Mesodermal cell (in vitro differentiated cells): ENCODE data around the gene LAGE3.

ENCODE experiments used
- H3K27ac ChIP-seq: 2 replicates; pipeline ENCODE4 v1.7.0; 2013; ENCODE audit warnings: mild to moderate bottlenecking, low read depth, low read length, moderate library complexity; ENCODE audit not compliant: severe bottlenecking
- H3K36me3 ChIP-seq: 2 replicates; pipeline ENCODE4 v1.7.1; 2013; ENCODE audit warnings: mild to moderate bottlenecking, low read length, moderate library complexity; ENCODE audit not compliant: control insufficient read depth, insufficient read depth
- H3K4me1 ChIP-seq: one replicate; pipeline ENCODE4 v1.7.1; 2013; ENCODE audit warnings: mild to moderate bottlenecking, low read length; ENCODE audit not compliant: insufficient read depth, control insufficient read depth, poor library complexity, severe bottlenecking
- H3K4me3 ChIP-seq: 2 replicates; pipeline ENCODE4 v1.7.0; 2013; ENCODE audit warnings: low read length, control low read depth, mild to moderate bottlenecking; ENCODE audit not compliant: insufficient read depth, poor library complexity, severe bottlenecking; ENCODE audit errors: extremely low read depth
- H3K9me3 ChIP-seq: 2 replicates; pipeline ENCODE4 v1.7.1; 2013; ENCODE audit warnings: mild to moderate bottlenecking, low read length, moderate library complexity; ENCODE audit not compliant: control insufficient read depth
- WGBS, 2 experiments: methylation state at CpG; one replicate each; pipeline ENCODE4 v1.1.5; 2013; ENCODE audit warnings: missing lambda C conversion rate in 2 of 2; ENCODE audit not compliant: insufficient coverage in 2 of 2; 5-methylcytosine and 5-hydroxymethylcytosine counted together

The LAGE3 gene

DNA sequence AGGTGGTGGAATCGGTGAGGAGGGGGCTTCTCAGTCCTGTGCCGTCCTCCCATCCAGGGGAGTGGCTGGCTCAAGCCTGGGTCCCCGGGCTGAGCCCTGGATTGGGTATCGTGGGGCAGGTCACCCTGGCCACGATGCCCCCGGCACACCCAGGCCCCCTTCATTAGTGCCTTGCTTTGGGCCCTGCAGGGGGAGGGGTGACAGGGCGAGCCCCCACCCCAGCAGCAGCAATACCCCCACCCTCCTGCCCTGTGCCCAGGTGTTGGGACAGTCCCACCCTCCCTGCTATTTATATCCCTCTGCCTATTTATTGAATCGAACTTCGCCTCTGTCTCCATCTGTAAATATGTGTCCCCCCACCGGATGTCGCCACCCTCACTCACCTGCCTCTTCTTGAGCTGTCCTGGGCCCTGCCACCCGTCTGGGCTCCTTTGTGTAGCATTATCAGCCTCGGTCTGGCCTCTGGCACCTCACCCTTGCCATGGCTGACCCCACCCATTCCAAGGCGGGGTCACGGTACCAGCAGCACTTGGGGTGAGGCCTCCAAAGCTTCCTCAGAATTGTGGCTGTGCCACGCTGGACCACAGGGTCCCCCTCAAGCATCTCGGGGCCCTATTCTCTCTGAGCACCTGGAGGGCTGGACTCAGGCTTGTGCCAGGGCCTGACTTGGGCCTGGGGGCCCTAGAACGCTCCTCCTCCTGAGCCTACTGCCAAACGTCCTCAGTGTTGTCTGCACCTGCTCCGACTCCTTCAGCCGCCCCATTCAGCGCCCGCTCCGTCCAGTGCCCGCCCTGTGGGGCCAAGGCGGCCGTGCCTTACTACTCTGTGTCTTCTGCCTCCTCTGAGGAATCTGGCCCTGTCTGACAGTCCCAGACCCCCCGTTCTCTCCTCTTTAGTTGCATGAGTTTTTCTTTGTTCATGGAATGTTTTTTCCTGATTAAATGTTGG, 6.1 kb downstream of the LAGE3 start:
- Histone ChIP-seq H3K4me3 (no peak overlapping the region), H3K9me3 (no peaks in the 10 kb centered on the region), H3K36me3 (peaks cover 29% of the 10 kb centered on the region), H3K4me1 (no peaks in the 10 kb centered on the region), H3K27ac (no peak overlapping the region)
- 91 to 93% methylated on average over 16 to 17 of the region's 28 CpGs for WGBS, 2 experiments

DNA sequence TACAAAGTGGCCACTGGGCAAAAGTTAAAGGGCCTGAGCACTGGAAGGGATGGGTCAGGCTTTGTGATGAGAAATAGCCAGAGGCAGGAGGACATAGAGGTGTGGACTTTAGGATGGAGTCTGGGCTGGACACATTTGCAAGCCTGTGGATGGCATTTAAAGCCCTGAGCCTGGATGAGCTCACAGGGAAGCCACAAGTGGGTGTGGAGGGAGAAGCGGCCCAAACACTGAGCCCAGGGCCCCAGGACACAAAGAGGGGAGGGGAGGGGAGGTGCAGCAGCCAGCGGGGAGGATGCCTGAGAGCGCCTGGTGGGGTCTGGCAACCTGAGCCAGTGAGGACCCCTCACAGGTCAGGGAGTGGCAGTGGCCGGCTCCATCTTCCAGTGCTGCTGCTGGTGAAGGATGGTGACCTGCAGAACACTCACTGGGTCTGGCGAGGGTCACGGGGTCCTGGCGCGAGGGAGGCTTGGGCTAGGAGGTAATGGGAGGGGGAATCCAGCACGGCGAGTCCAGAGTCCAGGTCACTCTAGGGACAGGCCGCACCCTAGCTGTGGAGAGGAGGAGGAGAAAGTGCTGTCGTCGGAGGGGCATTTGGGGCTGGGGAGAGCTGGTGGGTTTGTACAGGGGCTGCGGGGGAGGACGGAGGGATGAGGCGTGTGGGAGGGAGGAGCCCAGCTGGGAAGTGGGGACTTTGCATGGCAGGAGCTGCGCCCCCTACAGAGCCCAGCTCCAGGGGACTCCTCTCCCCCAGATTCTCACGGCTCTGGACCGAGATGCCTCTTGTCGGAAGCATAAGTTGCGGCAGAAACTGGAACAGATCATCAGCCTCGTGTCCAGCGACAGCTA, 7.0 kb downstream of the LAGE3 start:
- peaks cover 29% of the 10 kb centered on the region for H3K36me3 ChIP-seq

GRCh38 chrX:154470914-154471568, 8.0 kb downstream of the LAGE3 start:
- H3K27ac ChIP-seq = no peak overlapping the region
- H3K36me3 ChIP-seq = peaks cover 32% of the 10 kb centered on the region
- WGBS, 2 experiments = 95 to 99% methylated on average over 14 to 16 of the region's 23 CpGs
- H3K4me1 ChIP-seq = no peaks in the 10 kb centered on the region
- no peak overlapping the region for H3K4me3 ChIP-seq
- no peaks in the 10 kb centered on the region for H3K9me3 ChIP-seq

More for the DNA sequence above, 7.0 kb downstream of the LAGE3 start:
- 83 to 88% methylated on average over 1 of the region's 23 CpGs for WGBS, 2 experiments
- Histone ChIP-seq H3K4me3 (no peak overlapping the region), H3K9me3 (no peaks in the 10 kb centered on the region), H3K27ac (no peak overlapping the region), H3K4me1 (no peaks in the 10 kb centered on the region)

DNA sequence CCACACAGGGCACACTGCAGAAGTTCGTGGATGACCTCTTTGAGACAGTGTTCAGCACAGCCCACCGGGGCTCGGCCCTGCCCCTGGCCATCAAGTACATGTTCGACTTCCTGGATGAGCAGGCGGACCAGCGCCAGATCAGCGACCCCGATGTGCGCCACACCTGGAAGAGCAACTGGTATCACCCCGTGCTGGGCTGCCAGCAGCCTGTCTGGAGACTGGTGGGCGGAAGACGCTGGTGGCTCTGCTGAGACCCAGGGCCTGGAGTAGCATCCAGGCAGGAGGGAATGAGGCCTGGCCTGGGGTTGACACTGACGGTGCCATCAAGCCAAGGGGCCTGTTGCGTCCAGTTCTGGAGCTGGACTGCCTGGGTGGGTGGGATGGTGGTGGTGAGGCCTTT, 8.6 kb downstream of the LAGE3 start:
- WGBS, 2 experiments = 94 to 97% methylated on average over 11 to 12 of the region's 14 CpGs
- H3K36me3 ChIP-seq = peaks cover 32% of the 10 kb centered on the region
- no peaks in the 10 kb centered on the region for H3K9me3 ChIP-seq
- no peak overlapping the region for H3K4me3 ChIP-seq
- no peaks in the 10 kb centered on the region for H3K4me1 ChIP-seq
- no peak overlapping the region for H3K27ac ChIP-seq

GRCh38 chrX:154469880-154470279, 9.2 kb downstream of the LAGE3 start:
- Histone ChIP-seq H3K36me3 (peaks cover 33% of the 10 kb centered on the region), H3K9me3 (no peaks in the 10 kb centered on the region), H3K27ac (no peak overlapping the region), H3K4me1 (no peaks in the 10 kb centered on the region), H3K4me3 (no peak overlapping the region)
- WGBS, 2 experiments = 97 to 100% methylated on average over 12 to 14 of the region's 18 CpGs

DNA sequence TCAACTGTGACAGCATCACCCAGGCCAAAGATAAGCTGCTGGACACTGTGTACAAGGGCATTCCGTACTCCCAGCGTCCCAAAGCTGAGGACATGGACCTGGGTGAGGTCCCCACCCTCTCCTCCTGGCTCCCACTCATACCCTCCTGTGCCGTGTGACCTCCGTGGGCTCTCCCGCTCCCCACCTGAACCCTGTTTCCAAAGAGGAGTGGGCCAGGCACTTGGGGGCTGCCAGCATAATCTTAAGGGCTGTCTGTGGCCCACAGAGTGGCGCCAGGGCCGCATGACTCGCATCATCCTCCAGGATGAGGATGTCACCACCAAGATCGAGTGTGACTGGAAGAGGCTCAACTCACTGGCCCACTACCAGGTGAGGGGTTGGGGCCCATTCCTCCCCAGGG, 10.0 kb downstream of the LAGE3 start:
- H3K9me3 ChIP-seq = no peaks in the 10 kb centered on the region
- H3K36me3 ChIP-seq = peaks cover 41% of the 10 kb centered on the region
- H3K4me1 ChIP-seq = no peaks in the 10 kb centered on the region
- H3K4me3 ChIP-seq = no peak overlapping the region
- H3K27ac ChIP-seq = no peak overlapping the region
- 100% methylated on average over 3 of the region's 9 CpGs; no CpG with 5 or more reads in 1 of the 2 experiments for WGBS, 2 experiments

DNA sequence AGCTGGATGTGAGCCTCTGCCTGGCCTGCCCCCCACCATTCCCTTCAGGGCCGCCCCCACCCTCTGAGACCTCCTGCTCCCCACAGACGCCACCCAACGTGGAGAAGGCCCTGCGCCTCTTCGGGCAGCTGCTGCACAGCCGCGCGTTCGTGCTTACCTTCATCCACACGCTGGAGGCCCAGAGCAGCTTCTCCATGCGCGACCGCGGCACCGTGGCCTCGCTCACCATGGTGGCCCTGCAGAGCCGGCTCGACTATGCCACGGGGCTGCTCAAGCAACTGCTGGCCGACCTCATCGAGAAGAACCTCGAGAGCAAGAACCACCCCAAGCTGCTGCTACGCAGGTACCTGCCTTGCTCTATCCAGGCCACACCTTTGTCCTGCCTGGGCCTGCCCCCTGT, 10.9 kb downstream of the LAGE3 start:
- Histone ChIP-seq H3K4me1 (no peaks in the 10 kb centered on the region), H3K4me3 (no peak overlapping the region), H3K27ac (no peak overlapping the region), H3K36me3 (peaks cover 42% of the 10 kb centered on the region), H3K9me3 (no peaks in the 10 kb centered on the region)
- WGBS, 2 experiments = 98% methylated on average over 10 to 17 of the region's 23 CpGs

- WGBS, 2 experiments = 96 to 100% methylated on average over 4 to 9 of the region's 21 CpGs
- H3K4me1 ChIP-seq = no peaks in the 10 kb centered on the region
- peaks cover 49% of the 10 kb centered on the region for H3K36me3 ChIP-seq
- H3K4me3 ChIP-seq = no peak overlapping the region
- H3K9me3 ChIP-seq = no peaks in the 10 kb centered on the region
- no peak overlapping the region for H3K27ac ChIP-seq
Observed at GRCh38 chrX:154467556-154467955, 11.5 kb downstream of the LAGE3 start.

DNA sequence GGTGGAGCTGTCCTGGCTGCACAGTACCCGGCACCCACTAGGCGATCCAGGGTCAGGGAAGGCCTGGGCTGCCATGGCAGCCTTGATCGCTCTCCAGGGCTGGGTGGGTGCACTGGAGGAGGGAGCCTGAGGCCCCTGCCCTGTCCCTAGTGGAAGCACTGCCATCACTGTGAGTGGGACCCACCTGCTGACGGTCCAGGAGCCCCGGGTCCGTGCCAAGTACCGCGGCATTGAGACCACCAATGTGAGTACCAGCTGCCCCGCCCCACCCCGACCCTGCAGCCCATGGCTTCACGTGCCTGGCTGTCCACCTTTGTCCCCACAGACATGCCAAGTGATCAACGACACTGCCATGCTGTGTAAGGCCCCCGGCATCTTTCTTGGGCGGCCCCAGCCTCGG, 12.2 kb downstream of the LAGE3 start:
- H3K4me1 ChIP-seq = no peaks in the 10 kb centered on the region
- no peak overlapping the region for H3K4me3 ChIP-seq
- H3K27ac ChIP-seq = no peak overlapping the region
- peaks cover 50% of the 10 kb centered on the region for H3K36me3 ChIP-seq
- WGBS, 2 experiments = 94 to 99% methylated on average over 8 of the region's 15 CpGs
- no peaks in the 10 kb centered on the region for H3K9me3 ChIP-seq

DNA sequence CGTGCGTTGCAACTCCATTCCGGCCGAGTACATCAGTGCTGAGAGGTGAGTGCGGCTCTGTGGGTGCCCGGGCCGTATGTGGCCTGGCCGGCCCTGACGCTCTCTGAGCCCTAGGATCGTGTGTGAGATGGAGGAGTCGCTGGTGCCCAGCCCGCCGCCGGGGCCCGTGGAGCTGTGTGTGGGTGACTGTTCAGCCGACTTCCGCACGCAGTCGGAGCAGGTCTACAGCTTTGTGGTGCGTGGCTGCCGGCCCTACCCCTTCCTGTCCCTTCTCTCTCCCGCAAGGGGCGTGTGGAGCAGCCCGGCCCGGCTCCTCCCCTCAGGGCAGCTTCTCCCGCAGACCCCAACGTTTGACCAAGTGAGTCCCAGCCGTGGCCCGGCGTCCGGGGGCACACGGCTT, 13.0 kb downstream of the LAGE3 start:
- no peak overlapping the region for H3K27ac ChIP-seq
- 95 to 96% methylated on average over 10 to 20 of the region's 32 CpGs for WGBS, 2 experiments
- no peaks in the 10 kb centered on the region for H3K9me3 ChIP-seq
- H3K4me3 ChIP-seq = no peak overlapping the region
- H3K36me3 ChIP-seq = peaks cover 49% of the 10 kb centered on the region
- H3K4me1 ChIP-seq = no peaks in the 10 kb centered on the region
